Stimulated activated CD8-positive, alpha-beta memory T cell treated with anti-CD3 and anti-CD28 coated beads, Interleukin-12 subunit alpha, Interleukin-12 subunit beta, amount 100 ng/mL, for 1 hour (primary cell): ENCODE data around the gene ALG11.
"Not testable (repeated sequence)": the region's sequence is repeated elsewhere in the genome, so short reads cannot be mapped to it uniquely, and the experiment has no call there.

ENCODE experiments used
- DNase-seq: peaks from one replicate; pipeline ENCODE4 v3.0.0-alpha.2; 2020; ENCODE audit warnings: low read depth

Gene ALG11, protein sequence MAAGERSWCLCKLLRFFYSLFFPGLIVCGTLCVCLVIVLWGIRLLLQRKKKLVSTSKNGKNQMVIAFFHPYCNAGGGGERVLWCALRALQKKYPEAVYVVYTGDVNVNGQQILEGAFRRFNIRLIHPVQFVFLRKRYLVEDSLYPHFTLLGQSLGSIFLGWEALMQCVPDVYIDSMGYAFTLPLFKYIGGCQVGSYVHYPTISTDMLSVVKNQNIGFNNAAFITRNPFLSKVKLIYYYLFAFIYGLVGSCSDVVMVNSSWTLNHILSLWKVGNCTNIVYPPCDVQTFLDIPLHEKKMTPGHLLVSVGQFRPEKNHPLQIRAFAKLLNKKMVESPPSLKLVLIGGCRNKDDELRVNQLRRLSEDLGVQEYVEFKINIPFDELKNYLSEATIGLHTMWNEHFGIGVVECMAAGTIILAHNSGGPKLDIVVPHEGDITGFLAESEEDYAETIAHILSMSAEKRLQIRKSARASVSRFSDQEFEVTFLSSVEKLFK

GRCh38 chr13:52011632-52012511 lies at the start of gene ALG11:
Gene ALG11 (plus strand): TSS chr13:52012398. CDS start chr13:52012419, 21 bp downstream.
- DNase-seq: peak; percentile 100

GRCh38 chr13:51966186-51966585 lies 46.0 kb upstream of the ALG11 start:
- no peak for DNase-seq

- DNase-seq: no peak
These were observed 44.4 kb upstream of the ALG11 start for GRCh38 chr13:51967482-51968446.

DNA sequence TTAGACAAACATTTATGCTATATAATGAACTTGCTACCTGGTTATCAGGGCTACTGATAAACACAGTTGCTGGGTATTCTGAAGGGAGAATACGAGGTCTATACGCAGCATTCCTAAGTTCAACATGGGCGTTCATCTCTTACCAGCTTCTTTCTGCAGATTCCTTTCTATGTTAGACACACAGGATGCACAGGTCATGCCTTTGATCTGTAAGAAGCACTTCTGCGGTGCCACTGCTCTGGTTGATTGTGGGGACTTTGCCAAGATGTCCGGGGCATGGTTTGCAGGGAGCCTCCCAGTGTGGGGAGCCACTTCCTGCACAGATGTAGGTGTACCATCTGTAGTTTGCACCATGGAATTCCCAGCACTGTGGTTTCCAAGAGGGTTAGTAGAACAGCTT lies 41.8 kb upstream of the ALG11 start:
- no peak for DNase-seq

- DNase-seq: no peak
These were observed 40.4 kb upstream of the ALG11 start for GRCh38 chr13:51971520-51972426.

DNA sequence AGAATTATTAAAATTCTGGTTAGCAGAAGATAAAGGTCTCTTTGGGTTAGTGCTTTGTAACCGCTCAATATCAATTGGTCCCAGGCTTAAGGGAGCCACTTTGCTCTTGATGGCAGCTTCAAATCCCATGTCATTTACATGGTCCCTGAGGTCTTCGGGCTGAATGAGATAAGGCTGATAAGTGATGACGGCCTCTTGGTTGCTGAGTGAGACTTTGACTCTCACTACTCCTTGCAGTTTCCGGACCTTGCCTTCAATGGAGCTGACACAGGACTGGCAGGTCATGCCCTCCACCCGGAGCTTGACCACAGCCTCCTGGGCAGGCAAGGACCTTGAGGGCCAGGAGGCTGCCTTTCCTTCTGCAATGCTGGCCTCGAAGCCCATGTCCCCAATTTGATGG lies 37.7 kb upstream of the ALG11 start:
- no peak for DNase-seq

DNA sequence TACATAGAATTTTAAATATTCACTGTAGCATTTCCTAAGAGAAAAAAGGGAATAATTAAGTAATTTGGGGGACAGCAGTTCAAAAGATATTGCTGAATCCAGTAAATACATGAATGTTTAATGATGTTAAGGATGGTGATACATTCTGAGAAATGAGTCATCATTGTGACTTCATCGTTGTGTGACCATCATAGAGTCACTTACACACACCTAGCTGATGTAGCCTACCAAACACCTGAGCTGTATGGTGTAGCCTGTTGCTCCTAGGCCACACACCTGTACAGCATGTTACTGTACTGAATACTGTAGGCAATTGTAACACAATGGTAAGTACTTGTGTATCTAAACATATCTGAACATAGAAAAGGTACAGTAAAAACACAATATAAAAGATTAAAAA lies 35.8 kb upstream of the ALG11 start:
- DNase-seq: no peak

DNA sequence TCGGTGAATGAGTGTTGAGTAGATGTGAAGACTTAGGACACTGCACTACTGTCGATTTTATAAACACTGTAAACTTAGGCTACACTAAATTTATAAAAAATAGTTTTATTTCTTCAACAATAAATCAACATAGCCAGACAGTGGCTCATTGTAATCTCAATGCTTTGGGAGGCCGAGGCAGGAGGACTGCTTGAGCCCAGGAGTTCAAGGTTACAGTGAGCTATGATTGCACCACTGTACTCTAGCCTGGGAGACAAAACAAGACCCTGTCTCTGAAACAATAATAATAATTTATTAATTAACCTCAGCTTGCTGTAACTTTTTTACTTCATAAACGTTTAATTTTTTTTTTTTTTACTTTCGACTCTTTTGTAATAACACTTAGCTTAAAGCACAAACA lies 35.3 kb upstream of the ALG11 start:
- no peak for DNase-seq

- DNase-seq: no peak
These were observed 34.6 kb upstream of the ALG11 start for GRCh38 chr13:51977625-51978024.

DNA sequence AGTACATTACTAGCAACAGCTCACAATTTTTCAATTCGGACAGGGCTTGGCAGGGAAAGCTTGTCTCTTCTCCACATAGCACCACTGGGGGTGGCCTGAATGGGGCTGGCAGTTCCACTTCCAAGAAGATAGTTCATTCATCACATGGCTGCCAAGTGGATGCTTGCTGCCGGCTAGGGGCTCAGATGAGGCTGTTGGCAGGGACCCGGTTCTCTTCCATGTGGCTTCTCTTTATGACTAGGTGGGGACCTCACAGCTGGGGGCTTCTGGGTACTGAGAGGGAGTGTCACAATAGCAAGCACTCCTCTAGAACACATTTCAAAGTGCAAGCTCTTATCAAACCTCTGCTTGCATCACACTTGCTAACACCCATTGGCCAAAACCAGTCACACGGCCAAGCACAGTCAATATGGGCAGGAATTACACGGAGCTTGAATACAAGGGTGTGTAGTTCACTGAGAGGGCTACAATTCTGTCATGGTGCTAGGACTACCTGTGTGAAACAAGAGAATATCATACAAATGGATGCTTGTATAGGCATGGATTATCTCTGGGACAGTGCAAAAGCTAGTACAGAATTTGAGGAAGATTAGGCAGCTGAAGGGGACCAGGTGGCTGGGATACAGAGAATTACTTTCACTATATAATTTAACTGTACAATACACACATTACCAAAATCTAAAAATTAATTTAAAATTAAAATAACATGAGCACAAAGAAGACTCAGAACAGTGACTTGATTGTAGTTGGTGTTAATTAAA lies 33.2 kb upstream of the ALG11 start:
- DNase-seq: no peak

GRCh38 chr13:51980908-51981307 lies 31.3 kb upstream of the ALG11 start:
- no peak for DNase-seq

DNA sequence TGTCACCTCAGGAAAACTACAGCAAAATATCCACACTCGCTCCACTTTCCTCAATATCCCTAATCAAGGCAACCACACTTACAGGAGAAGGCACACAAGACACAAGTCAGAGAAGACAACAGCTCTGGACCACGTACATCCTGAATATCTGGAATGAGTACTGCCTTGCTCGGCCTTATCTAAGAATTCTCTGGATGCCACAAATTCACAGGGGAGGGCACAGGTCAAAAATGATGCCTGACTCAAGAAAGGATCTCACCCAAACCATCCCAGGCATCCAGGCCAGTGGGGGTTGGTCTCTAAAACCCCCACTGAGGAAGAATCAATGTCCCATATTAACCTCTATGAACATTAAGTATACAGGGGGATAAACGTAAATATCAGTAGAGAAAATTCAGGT lies 30.8 kb upstream of the ALG11 start:
- no peak for DNase-seq

GRCh38 chr13:51983292-51983691 lies 28.9 kb upstream of the ALG11 start:
- DNase-seq: not testable (repeated sequence)

DNA sequence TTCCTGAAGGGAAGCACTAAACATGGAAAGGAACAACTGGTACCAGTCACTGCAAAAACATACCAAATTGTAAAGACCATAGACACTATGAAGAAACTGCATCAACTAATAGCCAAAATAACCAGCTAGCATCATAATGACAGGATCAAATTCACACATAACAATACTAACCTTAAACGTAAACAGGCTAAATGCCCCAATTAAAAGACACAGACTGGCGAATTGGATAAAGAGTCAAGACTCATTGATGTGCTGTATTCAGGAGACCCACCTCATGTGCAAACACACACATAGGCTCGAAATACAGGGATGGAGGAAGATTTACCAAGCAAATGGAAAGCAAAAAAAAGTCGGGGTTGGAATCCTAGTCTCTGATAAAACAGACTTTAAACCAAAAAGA lies 27.3 kb upstream of the ALG11 start:
- not testable (repeated sequence) for DNase-seq

- DNase-seq: no peak
These were observed 23.1 kb upstream of the ALG11 start for GRCh38 chr13:51988988-51989618.

GRCh38 chr13:51993713-51994112 lies 18.5 kb upstream of the ALG11 start:
- no peak for DNase-seq

DNA sequence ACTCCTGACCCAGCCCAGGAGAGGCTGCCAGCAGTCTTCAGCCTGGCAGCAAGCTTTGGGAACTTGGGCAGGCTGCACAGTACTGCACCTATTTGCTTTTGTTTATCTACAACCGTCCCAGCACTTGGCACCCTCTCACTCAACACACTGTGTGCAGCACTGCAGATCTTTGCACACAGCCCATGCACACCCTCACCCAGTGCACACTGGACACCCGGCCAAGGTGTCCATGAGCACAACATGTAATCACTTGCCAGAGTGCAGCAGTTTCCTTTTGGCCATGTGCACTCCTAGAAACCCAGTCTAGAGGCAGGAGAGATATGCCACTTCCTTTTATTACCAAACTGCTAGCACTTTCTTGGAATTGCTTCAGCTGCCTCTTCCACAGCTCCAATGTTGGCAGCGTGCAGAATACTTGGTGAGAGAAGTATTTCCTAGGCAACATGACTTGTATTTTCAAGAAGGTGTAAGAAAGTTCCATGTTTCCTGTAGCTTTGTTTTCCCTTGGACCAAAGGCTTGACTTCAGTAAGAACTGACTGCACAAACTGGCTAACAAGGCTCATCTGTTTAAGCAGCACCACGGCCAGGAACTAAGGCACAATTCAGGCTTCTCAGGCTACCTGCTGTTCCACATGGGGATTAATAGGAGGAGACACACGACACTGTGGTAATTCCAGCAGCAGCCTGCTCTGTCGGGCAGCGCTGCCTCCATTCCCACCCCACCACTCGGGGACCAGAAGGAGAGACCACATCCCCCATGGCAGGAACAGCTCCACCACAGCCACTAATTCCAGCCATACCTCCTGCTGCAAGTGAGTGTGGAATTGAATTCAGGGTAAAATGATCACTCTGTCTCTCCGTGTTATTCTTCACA lies 16.3 kb upstream of the ALG11 start:
- DNase-seq: no peak

DNA sequence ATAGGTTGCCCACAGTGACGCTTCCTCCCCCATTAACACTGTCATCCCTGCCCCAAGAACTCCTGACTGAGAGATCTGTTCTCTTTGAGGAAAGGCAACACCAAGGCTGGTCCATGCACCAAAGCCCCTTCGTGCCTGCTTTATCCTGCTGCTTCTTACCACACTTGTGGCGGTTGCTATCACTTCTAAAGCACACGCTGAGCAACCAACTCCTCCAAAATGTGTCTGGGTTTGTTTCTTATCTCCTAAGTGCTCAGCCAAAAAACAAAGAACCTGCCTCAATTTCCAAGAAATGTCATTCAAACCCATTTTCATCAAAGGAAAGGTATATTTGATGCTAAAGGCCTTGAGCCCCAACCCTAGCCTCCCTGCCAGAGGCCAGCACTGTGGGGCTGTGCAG lies 15.6 kb upstream of the ALG11 start:
- DNase-seq: no peak
